Activated CD4-positive, alpha-beta T cell treated with anti-CD3 and anti-CD28 coated beads, Interleukin-2, amount 50 U/mL, for 4 hours (primary cell): ENCODE measurements around the gene ALS2CL.

Experiments used
- DNase-seq, 2 experiments: peaks; one replicate each; pipeline ENCODE4 v3.0.0-alpha.2; 2020

The ALS2CL gene

GRCh38 chr3:46675843-46676567 is 17.5 kb downstream of the ALS2CL start:
- no peak for DNase-seq

GRCh38 chr3:46675426-46675825 is 18.1 kb downstream of the ALS2CL start:
- no peak for DNase-seq

DNA sequence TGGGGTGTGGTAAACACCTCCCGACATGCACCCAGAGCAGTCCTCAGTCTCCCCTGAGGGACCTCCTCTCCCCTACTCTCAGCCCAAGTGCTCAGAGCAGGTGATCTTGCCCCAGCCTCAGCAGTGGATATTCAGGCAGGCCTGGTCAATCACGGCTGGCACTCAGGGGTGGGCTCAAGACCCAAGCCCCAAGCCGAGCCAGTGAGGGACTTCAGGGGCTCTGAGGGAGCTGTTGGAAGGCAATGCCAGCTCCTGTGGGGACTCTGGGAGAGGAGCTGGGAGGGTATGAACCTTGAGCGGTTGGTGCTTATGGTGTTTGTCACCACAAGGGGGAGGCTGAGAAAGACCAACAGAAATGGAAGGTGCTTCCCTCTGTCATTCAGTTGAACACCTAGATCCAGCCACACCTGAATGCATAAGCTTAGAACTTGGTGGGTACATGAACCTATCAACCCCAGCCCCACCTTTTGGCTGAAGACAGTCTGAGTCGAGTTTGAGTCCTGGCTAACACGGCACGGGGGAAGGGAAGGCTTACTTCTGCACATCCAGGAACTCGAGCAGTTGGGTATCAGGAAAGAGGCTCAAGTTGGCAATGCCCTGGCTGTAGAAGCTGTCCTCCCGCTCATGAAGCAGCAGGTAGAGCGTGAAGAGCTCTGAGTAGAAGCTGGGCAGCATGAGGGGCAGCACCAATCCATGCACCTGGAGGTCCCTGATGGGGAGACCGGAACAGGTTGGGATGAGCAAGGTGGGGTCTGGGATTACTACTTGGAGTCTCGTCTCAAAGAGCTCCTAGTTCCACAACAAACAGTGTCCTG is 19.2 kb downstream of the ALS2CL start:
- no peak for DNase-seq

GRCh38 chr3:46673151-46674030 is 20.1 kb downstream of the ALS2CL start:
- no peak for DNase-seq

DNA sequence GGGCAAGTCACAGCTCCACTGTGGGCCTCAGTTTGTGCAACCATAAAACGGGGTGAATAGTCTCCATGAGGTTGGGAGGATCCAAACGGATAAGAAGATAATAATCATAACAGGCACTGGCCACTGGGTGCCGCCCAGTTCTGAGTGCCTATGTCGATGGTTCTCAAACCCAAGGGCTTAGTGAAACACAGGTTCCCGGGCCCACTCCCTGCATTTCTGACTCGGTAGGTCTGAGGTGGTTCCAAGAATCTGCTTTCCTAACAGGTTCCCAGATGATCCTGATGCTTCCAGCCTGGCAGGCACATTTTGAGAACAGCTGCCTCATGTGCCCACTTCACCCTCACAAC is 21.2 kb downstream of the ALS2CL start:
- DNase-seq: no peak

DNA sequence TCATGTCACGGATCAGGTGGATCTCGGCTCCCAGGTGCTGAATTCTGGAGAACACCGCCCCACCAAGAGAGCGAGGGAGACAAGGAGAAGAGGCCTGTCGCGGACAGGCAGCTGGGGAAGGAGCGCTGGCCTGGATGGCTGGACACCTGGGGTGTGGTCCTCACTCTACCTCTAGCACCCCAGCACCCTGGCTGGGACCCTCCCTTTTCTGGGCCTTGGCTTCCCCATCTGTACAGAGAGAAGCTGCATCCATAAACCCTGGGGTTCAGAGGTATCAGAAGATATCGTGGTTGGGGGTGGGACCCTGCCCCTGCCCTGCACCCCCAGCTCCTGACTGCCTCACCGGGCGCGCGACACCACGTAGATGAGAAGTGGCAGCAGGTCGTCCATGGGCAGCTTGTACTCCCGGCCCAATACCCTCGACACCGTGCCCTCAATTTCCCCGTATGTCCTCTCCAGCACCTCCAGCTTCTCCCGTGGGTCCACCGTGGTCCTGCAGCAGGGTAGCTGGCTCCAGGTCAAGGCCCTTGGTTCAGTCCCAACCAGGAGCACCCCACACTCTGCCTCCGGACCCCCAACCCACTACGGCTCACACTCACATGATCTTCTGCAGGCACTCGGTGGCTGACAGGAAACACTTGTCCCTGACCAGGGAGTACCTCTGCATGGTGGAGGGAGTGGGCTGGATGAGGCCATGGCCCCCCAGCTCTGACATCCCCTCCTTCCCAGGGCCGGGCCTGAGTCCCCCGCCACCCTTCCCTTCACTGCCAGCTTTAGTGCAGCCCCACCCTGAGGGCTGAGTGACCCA is 21.7 kb downstream of the ALS2CL start:
- DNase-seq: no peak

GRCh38 chr3:46670891-46671427 is 22.5 kb downstream of the ALS2CL start:
- no peak for DNase-seq

- no peak for DNase-seq
These were observed 23.2 kb downstream of the ALS2CL start for GRCh38 chr3:46670000-46670890.

GRCh38 chr3:46669191-46669999 is 24.1 kb downstream of the ALS2CL start:
- DNase-seq: no peak

- no peak for DNase-seq
These were observed 24.9 kb downstream of the ALS2CL start for GRCh38 chr3:46668591-46668990.

GRCh38 chr3:46668116-46668515 is 25.4 kb downstream of the ALS2CL start:
- DNase-seq: no peak

- no peak for DNase-seq
These were observed 25.8 kb downstream of the ALS2CL start for GRCh38 chr3:46667657-46668056.

DNA sequence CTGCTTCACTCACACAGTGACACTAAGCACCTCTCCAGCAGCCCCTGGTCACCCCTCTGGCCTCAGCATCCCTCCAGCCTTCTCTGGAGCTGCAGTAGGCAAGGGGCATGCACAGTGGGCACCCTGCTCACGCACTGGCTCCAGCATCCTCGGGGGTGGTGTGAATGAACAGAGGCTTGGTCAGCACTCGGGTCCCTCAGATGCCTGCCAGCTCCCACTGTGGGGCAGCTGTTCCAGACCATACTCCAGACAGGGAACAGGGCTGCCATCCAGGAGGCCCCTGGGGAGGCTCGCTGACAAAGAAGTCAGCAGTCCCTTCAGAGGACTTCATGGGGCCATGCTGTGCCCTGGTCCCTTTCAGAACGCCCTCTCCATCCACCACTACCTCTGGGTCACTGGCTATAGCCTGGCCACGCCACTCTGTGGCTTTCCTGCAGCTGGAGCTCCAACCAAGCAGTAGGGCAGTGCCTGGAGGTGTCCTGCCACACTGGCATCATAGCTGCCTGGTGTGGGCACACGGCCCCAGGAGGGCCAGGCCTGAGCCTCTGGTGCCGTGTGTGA is 26.3 kb downstream of the ALS2CL start:
- no peak for DNase-seq

GRCh38 chr3:46666453-46666845 is 27.0 kb downstream of the ALS2CL start:
- no peak for DNase-seq

GRCh38 chr3:46665763-46666452 is 27.6 kb downstream of the ALS2CL start:
- DNase-seq: no peak

DNA sequence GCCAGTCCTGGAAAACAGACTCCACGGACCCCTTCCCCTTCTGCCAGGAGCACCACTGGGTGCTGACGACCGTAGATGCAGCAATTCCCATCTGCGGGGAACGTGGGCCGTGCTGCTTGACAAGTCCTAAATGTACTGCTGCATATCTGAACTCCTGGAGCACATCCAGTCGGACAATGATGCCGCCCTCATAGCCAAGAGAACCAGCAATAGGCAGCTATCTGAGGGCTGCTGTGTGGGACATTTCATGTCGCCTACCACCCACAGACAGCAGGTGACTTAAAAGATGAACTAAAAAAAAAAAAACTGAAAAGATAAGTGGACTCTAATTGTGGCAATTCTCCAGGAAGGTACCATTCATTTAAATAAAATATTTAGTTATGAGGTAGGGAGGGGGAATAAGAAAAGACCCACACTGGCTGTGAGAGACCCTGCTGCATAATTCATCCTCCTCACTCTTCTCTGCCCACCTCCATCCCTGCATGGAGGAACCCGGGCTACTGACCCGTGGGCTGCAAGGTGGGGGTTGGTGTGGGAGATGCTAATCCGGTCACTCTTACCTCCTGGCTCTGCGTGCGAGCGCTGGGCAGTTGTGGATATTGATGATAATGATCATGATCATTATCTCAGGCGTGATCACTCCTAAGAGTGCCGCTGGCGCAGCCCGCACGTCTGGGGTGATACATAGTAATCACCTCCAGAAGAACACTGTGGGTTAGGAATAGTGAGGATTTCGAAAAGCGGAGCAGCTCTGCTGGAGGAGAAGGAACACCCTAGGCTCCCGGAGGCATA is 28.3 kb downstream of the ALS2CL start:
- DNase-seq: no peak

GRCh38 chr3:46664188-46664970 is 29.1 kb downstream of the ALS2CL start:
- no peak for DNase-seq
